HG03378 (cell line): ENCODE measurements around the gene IL4R.
A peak's percentile ranks its signal among the peaks of the same experiment; 100 is the strongest.

Experiments
- ATAC-seq: cut with Tn5 transposase; IDR thresholded peaks from one replicate; pipeline ENCODE4 v1.9.1; 2021; ENCODE audit warnings: mild to moderate bottlenecking, moderate library complexity; ENCODE audit not compliant: unreplicated experiment

The IL4R gene

GRCh38 chr16:27377666-27378485 is 64.1 kb downstream of the IL4R start:
- ATAC-seq = no peak

GRCh38 chr16:27378871-27379481 is 65.2 kb downstream of the IL4R start:
- ATAC-seq = no peak

GRCh38 chr16:27379919-27380318 is 66.1 kb downstream of the IL4R start:
- ATAC-seq = no peak

- ATAC-seq = no peak
These were observed 67.5 kb downstream of the IL4R start for GRCh38 chr16:27381236-27381635.

GRCh38 chr16:27381974-27382855 is 68.4 kb downstream of the IL4R start:
- ATAC-seq = no peak

GRCh38 chr16:27383556-27384243 is 69.9 kb downstream of the IL4R start:
- ATAC-seq = no peak

GRCh38 chr16:27384425-27384824 is 70.7 kb downstream of the IL4R start:
- no peak for ATAC-seq

GRCh38 chr16:27385398-27385797 is 71.6 kb downstream of the IL4R start:
- ATAC-seq = no peak

- ATAC-seq = no peak
These were observed 72.9 kb downstream of the IL4R start for GRCh38 chr16:27386674-27387073.

GRCh38 chr16:27387724-27388123 is 74.0 kb downstream of the IL4R start:
- peak; percentile 84 for ATAC-seq

- ATAC-seq = no peak
These were observed 75.6 kb downstream of the IL4R start for GRCh38 chr16:27389272-27389961.

- ATAC-seq = no peak
These were observed 76.4 kb downstream of the IL4R start for GRCh38 chr16:27390151-27390550.

- ATAC-seq = no peak
These were observed 78.9 kb downstream of the IL4R start for GRCh38 chr16:27392671-27393070.

- ATAC-seq = no peak
These were observed 80.7 kb downstream of the IL4R start for GRCh38 chr16:27394516-27394915.

- ATAC-seq = peak; percentile 0
These were observed 84.6 kb downstream of the IL4R start for GRCh38 chr16:27398341-27398893.

GRCh38 chr16:27398894-27399853 is 85.4 kb downstream of the IL4R start:
- peak; percentile 33 for ATAC-seq

GRCh38 chr16:27399969-27400368 is 86.2 kb downstream of the IL4R start:
- no peak for ATAC-seq

- no peak for ATAC-seq
These were observed 87.2 kb downstream of the IL4R start for GRCh38 chr16:27400751-27401620.
